NB4 (cell line): ENCODE results near the gene NFAT5.

Experiments used
- POLR2A ChIP-seq: IDR thresholded peaks from 2 replicates; pipeline ENCODE4 v1.6.1; 2011; ENCODE audit warnings: mild to moderate bottlenecking; ENCODE audit not compliant: insufficient read length; ENCODE audit errors: extremely low read depth
- TF ChIP-seq, protein P1 (sequence below): IDR thresholded peaks from one replicate; pipeline ENCODE4 v1.5.1; 2012; ENCODE audit warnings: low read depth, low read length

DNA sequence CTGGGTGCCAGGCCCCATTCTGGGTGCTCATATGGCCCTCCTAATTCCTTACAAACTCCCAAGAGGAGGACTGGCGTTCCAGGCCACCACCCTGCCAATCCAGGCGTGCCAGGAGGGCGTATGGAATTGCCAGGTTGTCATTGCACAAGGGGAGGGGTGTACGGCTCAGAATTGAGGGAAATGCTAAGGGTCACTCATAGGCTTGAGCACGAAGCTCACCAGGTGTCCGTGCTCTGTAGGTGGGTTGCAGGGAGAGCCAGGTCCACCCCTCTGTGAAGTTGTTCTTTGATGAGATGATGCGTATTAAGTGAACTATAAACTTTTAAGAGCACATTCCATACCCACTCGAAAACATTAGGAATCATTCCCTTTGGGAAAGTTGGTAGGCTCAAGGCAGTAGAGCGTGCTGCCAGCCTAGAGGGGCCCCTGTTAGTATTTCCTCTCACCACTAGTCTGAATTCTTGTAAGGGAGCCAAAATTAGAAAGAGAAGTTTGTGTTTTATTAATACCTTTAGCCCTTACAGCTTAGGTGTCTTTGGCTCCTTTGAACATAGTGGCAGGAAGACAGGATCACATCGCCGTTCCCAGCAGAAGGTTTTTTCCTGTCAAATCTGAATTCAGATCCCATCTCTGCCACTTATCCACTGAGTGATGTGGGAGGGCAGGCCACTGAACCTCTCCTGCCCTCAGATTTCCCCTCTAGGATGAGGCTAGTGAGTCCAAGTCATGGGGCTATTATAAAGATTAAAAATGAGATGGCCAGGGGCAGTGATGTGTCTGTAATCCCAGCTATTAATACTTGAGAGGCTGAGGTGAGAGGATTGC is 38.7 kb upstream of the NFAT5 start:
- no peak for TF ChIP-seq POLR2A
- TF ChIP-seq, protein P1, sequence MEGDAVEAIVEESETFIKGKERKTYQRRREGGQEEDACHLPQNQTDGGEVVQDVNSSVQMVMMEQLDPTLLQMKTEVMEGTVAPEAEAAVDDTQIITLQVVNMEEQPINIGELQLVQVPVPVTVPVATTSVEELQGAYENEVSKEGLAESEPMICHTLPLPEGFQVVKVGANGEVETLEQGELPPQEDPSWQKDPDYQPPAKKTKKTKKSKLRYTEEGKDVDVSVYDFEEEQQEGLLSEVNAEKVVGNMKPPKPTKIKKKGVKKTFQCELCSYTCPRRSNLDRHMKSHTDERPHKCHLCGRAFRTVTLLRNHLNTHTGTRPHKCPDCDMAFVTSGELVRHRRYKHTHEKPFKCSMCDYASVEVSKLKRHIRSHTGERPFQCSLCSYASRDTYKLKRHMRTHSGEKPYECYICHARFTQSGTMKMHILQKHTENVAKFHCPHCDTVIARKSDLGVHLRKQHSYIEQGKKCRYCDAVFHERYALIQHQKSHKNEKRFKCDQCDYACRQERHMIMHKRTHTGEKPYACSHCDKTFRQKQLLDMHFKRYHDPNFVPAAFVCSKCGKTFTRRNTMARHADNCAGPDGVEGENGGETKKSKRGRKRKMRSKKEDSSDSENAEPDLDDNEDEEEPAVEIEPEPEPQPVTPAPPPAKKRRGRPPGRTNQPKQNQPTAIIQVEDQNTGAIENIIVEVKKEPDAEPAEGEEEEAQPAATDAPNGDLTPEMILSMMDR = no peak
